ENCODE measurements around the gene HEBP2. TPM values are rescaled to one million over a fixed set of nuclear protein-coding genes. Genes with fewer than 3 reads are reported as not detected.

The HEBP2 gene
- total and polyA plus RNA-seq, 2 of the 4 experiments (the other 2 are of a cell fraction), result 3.9 to 6.1 TPM

GRCh38 chr6:138451043-138451442 is 47.0 kb downstream of the HEBP2 start:
- WGBS, 2 experiments (ENCODE audit: extremely low coverage in 2 of 2, insufficient read length in 1 of 2), result 100% methylated on average over 3 of the region's 3 CpGs; no CpG with 5 or more reads in 1 of the 2 experiments
- DNase-seq (no peak), ATAC-seq (ENCODE audit: low read depth) (no peak)
- H3K36me3 ChIP-seq (ENCODE audit: control insufficient read depth, insufficient read depth, low read length), result peaks cover 2% of the 10 kb centered on the region
- no peak overlapping the region for H3K14ac ChIP-seq (replicated peaks; ENCODE audit: low read depth, low read length)
- no peak overlapping the region for H2AK5ac ChIP-seq (ENCODE audit: low read depth, low read length)
- H2AFZ ChIP-seq (replicated peaks; ENCODE audit: low read length, poor library complexity), result no peak overlapping the region
- H2BK120ac ChIP-seq (ENCODE audit: low read depth, low read length), result no peak overlapping the region
- H3K4ac ChIP-seq (ENCODE audit: low read depth, low read length), result no peak overlapping the region
- no peak overlapping the region for H2BK20ac ChIP-seq (ENCODE audit: low read depth, low read length)
- H3K4me2 ChIP-seq (ENCODE audit: low read depth, low read length), result no peak overlapping the region
- H3K9ac ChIP-seq (ENCODE audit: low read depth, low read length), result no peak overlapping the region
- H3K27ac ChIP-seq (ENCODE audit: insufficient read depth, low read length), result no peak overlapping the region
- H3K18ac ChIP-seq (ENCODE audit: low read depth, low read length), result no peak overlapping the region
- intact Hi-C loops (cut with micrococcal nuclease) (no loop called here), dilution Hi-C loops (cut with HindIII; ENCODE audit: low sequenced_read_pairs, unreplicated experiment) (no loop called here), in situ Hi-C loops (cut with MboI; ENCODE audit: low sequenced_read_pairs) (no loop called here)
- TF ChIP-seq RCOR1 (IDR thresholded peaks at IDR 0.05; ENCODE audit: insufficient replicate concordance, low read length), result no peak
- no peak for TF ChIP-seq POLR2A (IDR thresholded peaks at IDR 0.05; ENCODE audit: low read depth, low read length)
- no peak overlapping the region for H2AK9ac ChIP-seq (replicated peaks; ENCODE audit: low read depth, low read length, poor library complexity)
- H3K27me3 ChIP-seq (ENCODE audit: control insufficient read depth, insufficient read depth, low read length), result no peaks in the 10 kb centered on the region
- H3K79me1 ChIP-seq (ENCODE audit: low read depth in 1 of 2, low read length in 2 of 2), result peaks cover 0 to 5% of the 10 kb centered on the region in 2 experiments; a peak in 2 of 4 replicates
- POLR2A ChIA-PET (ENCODE audit: unreplicated experiment), result no interaction called here
- H3K56ac ChIP-seq (ENCODE audit: extremely low read depth, insufficient read depth, low read length), result no peak overlapping the region
- H3K23ac ChIP-seq (ENCODE audit: low read depth, low read length), result no peak overlapping the region
- H3K9me3 ChIP-seq (ENCODE audit: control insufficient read depth, insufficient read depth, low read length), result no peaks in the 10 kb centered on the region
- no peaks in the 10 kb centered on the region for H4K20me1 ChIP-seq (ENCODE audit: insufficient read depth, low read length)
- H4K8ac ChIP-seq (ENCODE audit: low read depth in 2 of 2, low read length in 2 of 2), result no peak overlapping the region
- no peak overlapping the region for H3K4me3 ChIP-seq (ENCODE audit: insufficient read depth, low read depth, low read length)
- 0 out of 2 replicates have a peak, but pooled peaks cover under 1% of the 10 kb centered on the region for H3K4me1 ChIP-seq (ENCODE audit: control insufficient read depth, insufficient read depth, low read length)
- H2BK5ac ChIP-seq (ENCODE audit: low read depth, low read length, poor library complexity, severe bottlenecking), result no peak overlapping the region
- no peak overlapping the region for H4K5ac ChIP-seq (ENCODE audit: low read depth, low read length)
- no TSS peak for BruUV-seq (replicated peaks)
- CTCF ChIA-PET, result no interaction called here
- H2BK15ac ChIP-seq (ENCODE audit: low read depth, low read length), result no peak overlapping the region
- H3K9me1 ChIP-seq (ENCODE audit: insufficient read depth, low read length), result 0 out of 2 replicates have a peak, but pooled peaks cover 2% of the 10 kb centered on the region
- H4K91ac ChIP-seq (ENCODE audit: insufficient read depth, low read depth, low read length), result no peak overlapping the region
